Neuronal stem cell (in vitro differentiated cells): ENCODE measurements around the gene POLE4.

Experiments
- DNase-seq: peaks from one replicate; pipeline ENCODE4 v3.0.0-alpha.2; 2013; ENCODE audit warnings: low spot score
- H2AFZ ChIP-seq: one replicate; pipeline ENCODE4 v1.6.1; 2013; ENCODE audit warnings: mild to moderate bottlenecking, low read length, inconsistent platforms
- H2AK5ac ChIP-seq: 2 replicates; pipeline ENCODE4 v1.6.1; 2013; ENCODE audit warnings: low read depth, mild to moderate bottlenecking, inconsistent platforms, low read length, moderate library complexity, mixed read lengths
- H2BK120ac ChIP-seq: 2 replicates; pipeline ENCODE4 v1.6.1; 2013; ENCODE audit warnings: low read depth, mild to moderate bottlenecking, inconsistent platforms, low read length, moderate library complexity, mixed read lengths
- H2BK12ac ChIP-seq: one replicate; pipeline ENCODE4 v1.6.1; 2013; ENCODE audit warnings: low read length, inconsistent platforms
- H2BK15ac ChIP-seq: 2 replicates; pipeline ENCODE4 v1.6.1; 2013; ENCODE audit warnings: mild to moderate bottlenecking, low read length, inconsistent platforms, mixed read lengths
- H2BK5ac ChIP-seq: one replicate; pipeline ENCODE4 v1.6.1; 2013; ENCODE audit warnings: inconsistent platforms, mild to moderate bottlenecking, low read length, moderate library complexity
- H3K14ac ChIP-seq: one replicate; pipeline ENCODE4 v1.6.1; 2013; ENCODE audit warnings: low read length, inconsistent platforms
- H3K18ac ChIP-seq: 2 replicates; pipeline ENCODE4 v1.6.1; 2013; ENCODE audit warnings: low read length, inconsistent platforms
- H3K23ac ChIP-seq: 2 replicates; pipeline ENCODE4 v1.6.1; 2013; ENCODE audit warnings: low read depth, mild to moderate bottlenecking, mixed read lengths, low read length, inconsistent platforms; ENCODE audit not compliant: poor library complexity
- H3K27ac ChIP-seq: replicated peaks from 3 replicates; pipeline ENCODE4 v1.5.1; 2013; ENCODE audit warnings: low read length, inconsistent platforms
- H3K27me3 ChIP-seq, 3 experiments: 2 replicates each; pipeline ENCODE4 v1.6.1; 2013; ENCODE audit warnings: low read length in 3 of 3, mild to moderate bottlenecking in 2 of 3, inconsistent platforms in 1 of 3, low read depth in 1 of 3, mixed read lengths in 1 of 3, moderate library complexity in 1 of 3; ENCODE audit not compliant: control insufficient read depth in 3 of 3, insufficient read depth in 3 of 3
- H3K36me3 ChIP-seq, 2 donors: replicated peaks in 1 of 2; 2 replicates each; pipeline ENCODE4 v1.6.1; 2013; ENCODE audit warnings: low read length in 2 of 2; ENCODE audit not compliant: control insufficient read depth in 2 of 2, insufficient read depth in 2 of 2
- H3K4ac ChIP-seq: 2 replicates; pipeline ENCODE4 v1.6.1; 2013; ENCODE audit warnings: inconsistent platforms, mild to moderate bottlenecking, low read length, moderate library complexity
- H3K4me1 ChIP-seq, 2 donors: 1 replicate in 1 of 2; 2 replicates in 1 of 2; pipeline ENCODE4 v1.6.1; 2013; ENCODE audit warnings: low read length in 2 of 2, low read depth in 1 of 2; ENCODE audit not compliant: control insufficient read depth in 2 of 2, insufficient read depth in 1 of 2
- H3K4me2 ChIP-seq: one replicate; pipeline ENCODE4 v1.6.1; 2013; ENCODE audit warnings: mild to moderate bottlenecking, low read length, inconsistent platforms; ENCODE audit not compliant: insufficient read depth, poor library complexity, severe bottlenecking
- H3K4me3 ChIP-seq, 2 donors: 2 replicates each; pipeline ENCODE4 v1.5.1; 2013; ENCODE audit warnings: low read length in 2 of 2, mild to moderate bottlenecking in 2 of 2, inconsistent platforms in 1 of 2, moderate library complexity in 1 of 2
- H3K79me1 ChIP-seq: one replicate; pipeline ENCODE4 v1.6.1; 2013; ENCODE audit warnings: low read depth, mild to moderate bottlenecking, inconsistent platforms, low read length, moderate library complexity
- H3K9ac ChIP-seq: one replicate; pipeline ENCODE4 v1.6.1; 2013; ENCODE audit warnings: mild to moderate bottlenecking, low read depth, low read length, inconsistent platforms; ENCODE audit not compliant: poor library complexity
- H3K9me3 ChIP-seq, 2 donors: replicated peaks in 1 of 2; 2 replicates each; pipeline versions ENCODE3 to v1.6.1; 2013; ENCODE audit warnings: low read length in 2 of 2, mild to moderate bottlenecking in 2 of 2, inconsistent platforms in 1 of 2, low read depth in 1 of 2, mixed read lengths in 1 of 2, moderate library complexity in 1 of 2; ENCODE audit not compliant: control insufficient read depth in 2 of 2, insufficient read depth in 1 of 2
- H4K8ac ChIP-seq: one replicate; pipeline ENCODE4 v1.6.1; 2013; ENCODE audit warnings: low read depth, mild to moderate bottlenecking, inconsistent platforms, low read length, moderate library complexity
- H4K91ac ChIP-seq: one replicate; pipeline ENCODE4 v1.6.1; 2013; ENCODE audit warnings: low read length, low read depth, mild to moderate bottlenecking, inconsistent platforms; ENCODE audit not compliant: poor library complexity
- WGBS, 2 donors: extraction: QIAGEN DNeasy Blood & Tissue Kit; methylation state at CpG; one replicate each; pipeline ENCODE4 v1.1.7; 2013; ENCODE audit warnings: missing lambda C conversion rate in 2 of 2, mixed read lengths in 1 of 2; ENCODE audit not compliant: insufficient read length in 2 of 2, insufficient replicate concordance in 1 of 2; ENCODE audit errors: extremely low coverage in 2 of 2; 5-methylcytosine and 5-hydroxymethylcytosine counted together

POLE4 gene

GRCh38 chr2:74921236-74921736 is 37.2 kb upstream of the POLE4 start:
- no peak overlapping the region for H4K91ac ChIP-seq
- no peak overlapping the region for H2BK15ac ChIP-seq
- no peak overlapping the region for H2BK5ac ChIP-seq
- no peak overlapping the region for H3K4me3 ChIP-seq
- H2AFZ ChIP-seq: no peak overlapping the region
- no peak for DNase-seq
- no CpG with 5 or more reads among the region's 2 CpGs for WGBS, 2 donors
- peaks cover 0 to 8% of the 10 kb centered on the region in 2 donors for H3K4me1 ChIP-seq
- no peak overlapping the region for H3K9ac ChIP-seq
- peaks cover 0 to 20% (median 0%) of the 10 kb centered on the region in 3 experiments for H3K27me3 ChIP-seq
- H4K8ac ChIP-seq: no peak overlapping the region
- no peaks in the 10 kb centered on the region for H3K9me3 ChIP-seq
- no peaks in the 10 kb centered on the region for H3K79me1 ChIP-seq
- H3K4ac ChIP-seq: no peak overlapping the region
- H3K23ac ChIP-seq: no peak overlapping the region
- H3K36me3 ChIP-seq: no peaks in the 10 kb centered on the region
- H3K14ac ChIP-seq: no peak overlapping the region
- no peak overlapping the region for H2AK5ac ChIP-seq
- H3K4me2 ChIP-seq: no peak overlapping the region
- H3K27ac ChIP-seq: no peak overlapping the region
- H3K18ac ChIP-seq: no peak overlapping the region
- H2BK120ac ChIP-seq: no peak overlapping the region
- H2BK12ac ChIP-seq: no peak overlapping the region

- Histone ChIP-seq H2BK15ac (no peak overlapping the region), H2BK120ac (no peak overlapping the region), H3K4me3 (no peak overlapping the region), H3K18ac (no peak overlapping the region), H4K91ac (no peak overlapping the region), H2AFZ (no peak overlapping the region), H3K14ac (no peak overlapping the region), H3K4me1 (peaks cover 0 to 8% of the 10 kb centered on the region in 2 donors), H2AK5ac (no peak overlapping the region), H3K23ac (no peak overlapping the region), H3K36me3 (no peaks in the 10 kb centered on the region), H3K4ac (no peak overlapping the region), H3K9me3 (no peaks in the 10 kb centered on the region), H3K9ac (no peak overlapping the region), H3K27ac (no peak overlapping the region), H4K8ac (no peak overlapping the region), H2BK5ac (no peak overlapping the region), H2BK12ac (no peak overlapping the region), H3K79me1 (no peaks in the 10 kb centered on the region), H3K4me2 (no peak overlapping the region), H3K27me3 (peaks cover 0 to 20% (median 0%) of the 10 kb centered on the region in 3 experiments)
- WGBS, 2 donors: no CpG with 5 or more reads among the region's 5 CpGs
- no peak for DNase-seq
Measured at GRCh38 chr2:74922592-74923227, 35.7 kb upstream of the POLE4 start.

DNA sequence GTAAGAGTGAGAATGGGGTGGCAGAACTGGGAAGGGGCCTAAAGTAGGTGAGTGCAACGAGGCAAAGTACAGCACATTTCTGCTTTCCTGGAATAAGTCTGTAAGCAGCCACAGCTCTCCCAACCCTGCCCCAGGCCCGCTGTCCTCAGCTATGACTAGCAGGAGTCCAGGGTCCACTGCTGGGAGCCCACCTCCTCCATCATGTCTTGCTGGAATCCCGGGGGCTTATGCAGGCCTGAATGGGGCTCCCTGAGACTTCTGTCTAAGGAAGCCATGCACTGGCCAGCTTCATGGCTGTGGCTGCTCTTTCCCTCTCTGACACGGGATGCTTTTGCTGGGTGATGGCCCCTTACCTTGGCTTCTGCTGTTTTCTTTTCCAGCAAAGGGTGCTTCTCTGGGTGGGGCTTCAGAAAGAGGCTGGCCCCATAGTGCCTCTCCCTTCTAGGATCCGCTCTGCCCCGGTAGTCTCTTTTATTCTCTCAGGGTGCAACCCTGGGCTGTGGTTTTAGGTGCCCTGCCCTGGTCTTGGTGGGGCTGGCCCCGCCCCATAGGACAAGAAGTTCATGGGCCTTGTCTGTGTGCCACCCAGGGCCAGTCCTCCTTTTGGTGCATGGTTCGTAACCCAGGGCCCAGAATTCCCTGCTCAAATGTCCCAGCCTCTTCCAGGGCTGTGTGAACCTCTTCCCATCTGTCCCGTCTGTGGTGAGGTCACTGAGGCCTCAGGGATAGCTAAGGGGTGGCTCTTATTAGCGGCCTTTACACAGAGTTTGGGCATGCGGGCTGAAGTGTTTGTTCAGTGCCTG is 33.8 kb upstream of the POLE4 start:
- Histone ChIP-seq H2BK5ac (no peak overlapping the region), H2AK5ac (no peak overlapping the region), H2BK120ac (no peak overlapping the region), H4K91ac (peak overlapping the region; percentile 48), H4K8ac (no peak overlapping the region), H3K4ac (no peak overlapping the region), H3K4me2 (no peak overlapping the region), H3K14ac (no peak overlapping the region), H2BK15ac (peak overlapping the region; percentile 42), H2AFZ (no peak overlapping the region), H3K36me3 (no peaks in the 10 kb centered on the region), H3K9ac (no peak overlapping the region), H2BK12ac (no peak overlapping the region), H3K4me1 (peaks cover 0 to 8% of the 10 kb centered on the region in 2 donors), H3K23ac (no peak overlapping the region), H3K4me3 (no peak overlapping the region), H3K27me3 (peaks cover 0 to 12% (median 0%) of the 10 kb centered on the region in 3 experiments), H3K27ac (no peak overlapping the region), H3K79me1 (no peaks in the 10 kb centered on the region), H3K18ac (peak overlapping the region; percentile 27), H3K9me3 (no peaks in the 10 kb centered on the region)
- DNase-seq: no peak
- no CpG with 5 or more reads among the region's 11 CpGs for WGBS, 2 donors

DNA sequence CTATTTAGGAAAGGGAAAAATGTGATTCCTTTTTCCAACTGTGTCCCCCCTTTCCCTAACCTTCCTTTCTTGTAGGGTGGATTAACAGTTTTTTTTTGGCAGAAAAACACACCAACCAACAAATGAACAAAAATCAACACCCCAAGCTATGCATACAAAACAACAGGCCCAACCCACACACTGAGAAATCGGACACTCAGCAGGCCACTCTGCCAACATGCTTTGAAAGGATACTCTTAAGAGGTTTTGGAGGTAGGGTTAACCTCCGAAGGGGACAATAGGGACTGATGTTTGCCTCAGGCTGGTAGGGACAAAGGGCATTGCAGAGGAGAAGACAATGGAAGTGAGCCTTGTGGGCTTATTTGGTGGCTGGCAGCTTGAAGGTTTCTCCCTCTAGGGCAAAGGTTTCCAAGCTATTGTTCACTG is 33.1 kb upstream of the POLE4 start:
- peaks cover 0 to 8% of the 10 kb centered on the region in 2 donors for H3K4me1 ChIP-seq
- H3K4me3 ChIP-seq: no peak overlapping the region
- peaks cover 0 to 11% (median 0%) of the 10 kb centered on the region in 3 experiments for H3K27me3 ChIP-seq
- H3K27ac ChIP-seq: no peak overlapping the region
- H3K9ac ChIP-seq: no peak overlapping the region
- H3K4ac ChIP-seq: no peak overlapping the region
- no peak overlapping the region for H3K4me2 ChIP-seq
- no peak overlapping the region for H2AK5ac ChIP-seq
- H2BK15ac ChIP-seq: no peak overlapping the region
- no peaks in the 10 kb centered on the region for H3K79me1 ChIP-seq
- no peak overlapping the region for H2AFZ ChIP-seq
- H3K36me3 ChIP-seq: no peaks in the 10 kb centered on the region
- H2BK120ac ChIP-seq: no peak overlapping the region
- no peak overlapping the region for H3K18ac ChIP-seq
- no peak overlapping the region for H3K14ac ChIP-seq
- H4K91ac ChIP-seq: no peak overlapping the region
- H2BK5ac ChIP-seq: no peak overlapping the region
- H4K8ac ChIP-seq: no peak overlapping the region
- H2BK12ac ChIP-seq: no peak overlapping the region
- H3K9me3 ChIP-seq: no peaks in the 10 kb centered on the region
- WGBS, 2 donors: no CpG with 5 or more reads among the region's 2 CpGs
- H3K23ac ChIP-seq: no peak overlapping the region
- no peak for DNase-seq
